ENCODE measurements around the gene METTL1. TPM values are rescaled to one million over a fixed set of nuclear protein-coding genes. Genes with fewer than 3 reads are reported as not detected.

METTL1 gene
- total RNA-seq, 1 donor from 2014 or later, result 5.8 TPM

GRCh38 chr12:57755454-57756372, 16.2 kb downstream of the METTL1 start:
- TF ChIP-seq, protein P1, sequence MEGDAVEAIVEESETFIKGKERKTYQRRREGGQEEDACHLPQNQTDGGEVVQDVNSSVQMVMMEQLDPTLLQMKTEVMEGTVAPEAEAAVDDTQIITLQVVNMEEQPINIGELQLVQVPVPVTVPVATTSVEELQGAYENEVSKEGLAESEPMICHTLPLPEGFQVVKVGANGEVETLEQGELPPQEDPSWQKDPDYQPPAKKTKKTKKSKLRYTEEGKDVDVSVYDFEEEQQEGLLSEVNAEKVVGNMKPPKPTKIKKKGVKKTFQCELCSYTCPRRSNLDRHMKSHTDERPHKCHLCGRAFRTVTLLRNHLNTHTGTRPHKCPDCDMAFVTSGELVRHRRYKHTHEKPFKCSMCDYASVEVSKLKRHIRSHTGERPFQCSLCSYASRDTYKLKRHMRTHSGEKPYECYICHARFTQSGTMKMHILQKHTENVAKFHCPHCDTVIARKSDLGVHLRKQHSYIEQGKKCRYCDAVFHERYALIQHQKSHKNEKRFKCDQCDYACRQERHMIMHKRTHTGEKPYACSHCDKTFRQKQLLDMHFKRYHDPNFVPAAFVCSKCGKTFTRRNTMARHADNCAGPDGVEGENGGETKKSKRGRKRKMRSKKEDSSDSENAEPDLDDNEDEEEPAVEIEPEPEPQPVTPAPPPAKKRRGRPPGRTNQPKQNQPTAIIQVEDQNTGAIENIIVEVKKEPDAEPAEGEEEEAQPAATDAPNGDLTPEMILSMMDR (IDR thresholded peaks at IDR 0.05; ENCODE audit: insufficient read depth, low read length, severe bottlenecking), result no peak
- no peak for DNase-seq (ENCODE audit: low read depth)
- Histone ChIP-seq H3K4me3 (ENCODE audit: low read depth, low read length) (peak overlapping the region; percentile 45), H3K27me3 (ENCODE audit: control insufficient read depth, insufficient read depth, low read length) (no peaks in the 10 kb centered on the region), H3K36me3 (ENCODE audit: control insufficient read depth, insufficient read depth, low read length) (peaks cover 4% of the 10 kb centered on the region)
- no peak for FAIRE-seq

DNA sequence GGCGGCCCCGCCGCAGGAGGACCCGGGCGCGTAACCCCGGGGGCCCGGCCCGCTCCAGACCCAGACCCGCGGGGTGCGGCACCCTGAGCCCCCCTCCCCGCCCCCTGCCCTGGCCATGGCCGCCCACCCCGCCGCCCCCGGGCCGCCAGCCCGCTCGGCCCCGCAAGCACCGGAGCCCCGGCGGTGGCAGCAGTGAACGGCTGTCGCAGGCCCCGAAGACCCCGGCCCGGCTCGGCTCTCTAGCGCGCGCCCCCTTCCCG, 16.8 kb downstream of the METTL1 start:
- TF ChIP-seq, protein P1 (IDR thresholded peaks at IDR 0.05; ENCODE audit: insufficient read depth, low read length, severe bottlenecking), result no peak
- Histone ChIP-seq H3K36me3 (ENCODE audit: control insufficient read depth, insufficient read depth, low read length) (peaks cover 7% of the 10 kb centered on the region), H3K4me3 (ENCODE audit: low read depth, low read length) (peak overlapping the region; percentile 45), H3K27me3 (ENCODE audit: control insufficient read depth, insufficient read depth, low read length) (no peaks in the 10 kb centered on the region)
- FAIRE-seq (no peak), DNase-seq (ENCODE audit: low read depth) (no peak)

DNA sequence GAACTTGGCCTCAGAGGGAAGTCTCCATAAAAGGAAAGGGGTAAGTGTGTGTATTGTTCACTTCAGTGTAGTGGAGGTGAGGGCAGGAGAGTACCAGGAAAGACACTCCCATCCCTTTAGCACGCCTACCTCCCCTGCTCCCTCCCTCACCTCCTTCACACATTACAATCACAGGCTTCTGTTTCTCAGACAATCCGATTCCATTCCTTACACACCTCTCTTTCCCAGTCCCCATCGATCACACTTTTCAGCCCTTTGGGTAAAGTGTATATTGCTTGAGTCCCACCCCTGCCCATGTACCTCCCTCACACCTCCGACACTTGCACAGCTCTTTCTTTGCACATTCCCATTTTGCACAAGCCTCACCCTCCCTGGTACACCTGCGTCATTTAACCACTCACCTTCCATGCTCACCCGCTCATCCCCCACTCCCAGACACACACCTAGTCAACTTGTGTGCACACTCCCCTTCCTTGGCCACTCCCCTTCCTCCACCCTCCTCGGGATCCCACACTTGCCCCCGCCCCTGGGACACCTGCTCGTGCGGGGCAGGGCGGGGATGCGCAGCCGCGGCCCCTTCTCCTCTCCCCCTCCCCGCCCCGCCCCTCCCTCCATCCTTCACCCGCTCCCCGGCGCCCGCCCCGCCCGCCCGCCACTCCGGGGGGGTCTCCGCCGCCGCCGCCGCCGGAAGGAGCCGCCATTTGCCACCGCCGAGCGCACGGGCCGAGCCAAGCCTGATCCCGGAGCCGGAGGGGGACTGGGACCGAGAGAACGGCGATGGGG, 17.3 kb downstream of the METTL1 start, which contains the start of gene MARCHF9:
Gene MARCHF9 (plus strand): TSS at position 693 of the 783 bp plus-strand sequence. CDS start 426 bp downstream, outside the sequence.
- peak within 1 kb of the TSS; percentile 45 for H3K4me3 ChIP-seq (ENCODE audit: low read depth, low read length)
- H3K36me3 ChIP-seq (ENCODE audit: control insufficient read depth, insufficient read depth, low read length), result peaks cover 7% of the 10 kb centered on the region
- H3K27me3 ChIP-seq (ENCODE audit: control insufficient read depth, insufficient read depth, low read length), result no peaks in the 10 kb centered on the region
- FAIRE-seq (peak; percentile 7), DNase-seq (ENCODE audit: low read depth) (peak; percentile 76)
- TF ChIP-seq, protein P1 (IDR thresholded peaks at IDR 0.05; ENCODE audit: insufficient read depth, low read length, severe bottlenecking), result no peak

DNA sequence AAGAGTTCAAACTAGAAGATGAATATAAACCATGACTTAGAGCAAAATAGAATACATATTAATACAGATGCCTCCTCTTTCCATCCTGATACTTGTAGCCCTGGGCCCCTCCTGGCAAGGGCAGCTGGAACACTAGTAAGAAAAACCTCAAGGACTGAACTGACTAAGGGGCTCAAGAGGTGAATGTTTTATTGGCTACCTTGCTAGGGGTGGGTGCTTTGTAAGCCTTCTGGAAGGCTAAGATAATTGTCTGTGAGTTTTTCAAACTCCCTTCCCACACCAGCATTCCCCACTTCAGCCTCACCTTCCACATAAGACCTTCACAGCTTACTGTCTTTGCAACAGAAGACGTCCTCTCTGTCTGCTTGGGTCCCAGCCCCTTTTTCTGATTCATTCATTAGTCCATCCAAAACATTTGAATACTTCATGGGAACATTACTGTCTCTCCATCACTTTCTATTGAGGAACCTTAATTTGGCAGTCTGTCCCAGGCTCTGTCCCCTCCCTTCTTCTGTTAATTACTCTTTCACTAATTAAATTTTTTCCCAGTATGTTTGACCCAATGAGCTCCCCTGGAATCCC, 18.1 kb downstream of the METTL1 start:
- FAIRE-seq (no peak), DNase-seq (ENCODE audit: low read depth) (no peak)
- Histone ChIP-seq H3K27me3 (ENCODE audit: control insufficient read depth, insufficient read depth, low read length) (no peaks in the 10 kb centered on the region), H3K4me3 (ENCODE audit: low read depth, low read length) (no peak overlapping the region), H3K36me3 (ENCODE audit: control insufficient read depth, insufficient read depth, low read length) (peaks cover 7% of the 10 kb centered on the region)
- TF ChIP-seq, protein P1 (IDR thresholded peaks at IDR 0.05; ENCODE audit: insufficient read depth, low read length, severe bottlenecking), result no peak

DNA sequence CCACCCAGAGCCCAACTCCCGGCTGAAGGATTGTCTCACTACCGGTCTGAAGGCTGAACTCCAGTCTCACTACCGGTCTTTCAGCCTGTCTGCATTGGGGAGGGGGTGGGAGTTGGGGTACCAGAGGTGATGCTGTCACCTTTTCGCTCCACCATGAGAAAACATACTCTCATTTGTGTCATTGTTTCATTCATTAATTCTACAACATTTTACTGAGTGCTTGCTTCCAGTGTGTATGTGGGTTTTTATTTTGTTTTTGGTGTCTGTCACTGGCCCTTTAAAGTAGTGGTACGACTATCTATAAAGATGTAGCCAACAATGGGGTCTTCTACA, 19.3 kb downstream of the METTL1 start:
- Histone ChIP-seq H3K36me3 (ENCODE audit: control insufficient read depth, insufficient read depth, low read length) (peaks cover 9% of the 10 kb centered on the region), H3K4me3 (ENCODE audit: low read depth, low read length) (peak overlapping the region; percentile 63), H3K27me3 (ENCODE audit: control insufficient read depth, insufficient read depth, low read length) (no peaks in the 10 kb centered on the region)
- TF ChIP-seq, protein P1 (IDR thresholded peaks at IDR 0.05; ENCODE audit: insufficient read depth, low read length, severe bottlenecking), result no peak
- no peak for DNase-seq (ENCODE audit: low read depth)
- FAIRE-seq, result no peak

Measured in bronchial epithelial cell (primary cell).